Heart right ventricle (tissue), 16 donors: ENCODE data around the gene CDC42EP3. TPM values are rescaled to one million over a fixed set of nuclear protein-coding genes. Genes with fewer than 3 reads are reported as not detected.

Experiments
- ATAC-seq, 8 donors: fragments of 200-7000 bp; cut with Tn5 transposase; one replicate each; pipeline ENCODE4 v1.9.1; 2020; ENCODE audit warnings: mild to moderate bottlenecking in 8 of 8, moderate library complexity in 8 of 8, moderate number of reproducible peaks in 1 of 8
- DNase-seq, 2 donors: peaks; one replicate each; pipeline ENCODE4 v3.0.0-alpha.2; 2020
- H3K27ac ChIP-seq, 10 donors: fragments of 200-600 bp; sonication (generic) in 2 of 10; one replicate each; pipeline versions ENCODE4 v1.5.0 to v1.8.0; 2020 to 2022; ENCODE audit warnings: mild to moderate bottlenecking in 3 of 10
- H3K27me3 ChIP-seq, 7 donors: fragments of 200-600 bp; one replicate each; pipeline ENCODE4 v1.8.0; 2021 to 2022; ENCODE audit warnings: mild to moderate bottlenecking in 2 of 7
- H3K36me3 ChIP-seq, 9 donors: fragments of 200-600 bp; sonication (generic) in 1 of 9; one replicate each; pipeline versions ENCODE4 v1.5.0 to v1.8.0; 2020 to 2022; ENCODE audit warnings: mild to moderate bottlenecking in 2 of 9
- H3K4me1 ChIP-seq, 9 donors: fragments of 200-600 bp; sonication (generic) in 1 of 9; one replicate each; pipeline versions ENCODE4 v1.5.0 to v1.8.0; 2020 to 2022; ENCODE audit warnings: mild to moderate bottlenecking in 4 of 9
- H3K4me3 ChIP-seq, 10 donors: fragments of 200-600 bp; sonication (generic) in 2 of 10; one replicate each; pipeline versions ENCODE4 v1.5.0 to v1.8.0; 2020 to 2022; ENCODE audit warnings: mild to moderate bottlenecking in 7 of 10, moderate library complexity in 2 of 10
- H3K9me3 ChIP-seq, 11 donors: fragments of 200-600 bp in 10 of 11; sonication (generic) in 2 of 11; one replicate each; pipeline versions ENCODE4 v1.5.0 to v1.8.0; 2013 to 2022; ENCODE audit warnings: mild to moderate bottlenecking in 2 of 11, control low read depth in 1 of 11, moderate library complexity in 1 of 11
- CTCF ChIP-seq, 9 donors: fragments of 200-600 bp; sonication (generic) in 2 of 9; IDR thresholded peaks; one replicate each; pipeline versions ENCODE4 v1.5.0 to v1.8.0; 2021 to 2022; ENCODE audit warnings: antibody characterized with exemption in 9 of 9, mild to moderate bottlenecking in 5 of 9, moderate library complexity in 1 of 9
- WGBS, 2 donors: extraction: QIAGEN DNeasy Blood & Tissue Kit; methylation state at CpG; one replicate each; pipeline ENCODE4 v1.1.7; 2013; ENCODE audit warnings: inconsistent platforms in 1 of 2; 5-methylcytosine and 5-hydroxymethylcytosine counted together
- intact Hi-C, 10 donors: fragments of 100-400 bp; cut with DNase I; formaldehyde crosslinking; loops; one replicate each; pipeline versions ENCODE4 v1.11.1 to v1.14.2; 2022
- polyA plus RNA-seq, 2 donors: library from polyadenylated mRNA; stranded (reverse); fragments of 200-250 nt; gene quantifications; one replicate each; pipeline ENCODE4 v1.2.3, GENCODE V29; 2013
- total RNA-seq, 10 donors: library from RNA; stranded (reverse); fragmentation: NEBNext Ultra II Directional in 3 of 10; extraction: Animal tissue kit (Norgen Biotek cat#: 25700) in 3 of 10; gene quantifications; one replicate each; pipeline versions ENCODE4 v1.2.1 to v1.2.4, GENCODE V29; 2021 to 2023
- donor health status: Arrhythmogenic right ventricular cardiomyopathy.
- donor health status: ischemic (EF 13 %, LVEDD 7.1; RV severe dilation, severe dysfunction).
- donor health status: healthy with polysubstance abuse.
- donor health status: DM: no; HTN: yes; CAD: no.
- donor health status: DM: no; HTN: no; CAD: no.
- donor health status: ischemic (EF 25% LVEDD 6.9; RV normal size, moderate dysfunction).
- donor health status: ischemic (EF 25% LVEDD 5.7; RV mildly dilated, moderate dysfunction).
- donor health status: healthy.
- donor health status: DM: yes; HTN: yes; CAD: no.
- donor health status: Ischemic cardiomyopathy.
- donor health status: ischemic (EF 35%, LVEDD 5.7; RV mildly dilated, moderate dysfunction).
- donor health status: nonischemic (EF 11% LVEDD 7.7; RV severe dilation, severe dysfunction).
- donor health status: DM: yes; HTN: yes; CAD: no.
- donor health status: PGD.
- donor health status: ischemic (EF 29% LVEDD 5.4; RV normal size, mild dysfunction).
- donor health status: nonischemic (EF 23%, LVEDD 6.1; RV moderate dilation, normal function).

CDC42EP3 gene
- total and polyA plus RNA-seq, 12 donors, result 28.4 to 188 (median 120) TPM

- intact Hi-C loops, result no loop called here
- H3K27ac ChIP-seq, result no peak overlapping the region
- 79 to 92% methylated on average over 4 of the region's 4 CpGs for WGBS, 2 donors
- H3K9me3 ChIP-seq, result peaks cover 0 to 3% (median 0%) of the 10 kb centered on the region in 11 donors
- ATAC-seq (no peak), DNase-seq (no peak)
- H3K4me3 ChIP-seq, result no peak overlapping the region
- no peak for TF ChIP-seq CTCF (IDR thresholded peaks at IDR 0.05)
- no peaks in the 10 kb centered on the region for H3K27me3 ChIP-seq
- H3K4me1 ChIP-seq, result peaks cover 0 to 34% (median 0%) of the 10 kb centered on the region in 9 donors
- no peaks in the 10 kb centered on the region for H3K36me3 ChIP-seq
Observed at GRCh38 chr2:37709111-37709510, 37.7 kb upstream of the CDC42EP3 start.

- H3K27ac ChIP-seq, result no peak overlapping the region
- intact Hi-C loops, result no loop called here
- no peak overlapping the region for H3K4me3 ChIP-seq
- H3K4me1 ChIP-seq, result peaks cover 0 to 34% (median 0%) of the 10 kb centered on the region in 9 donors
- DNase-seq (no peak), ATAC-seq (no peak)
- no peak for TF ChIP-seq CTCF (IDR thresholded peaks at IDR 0.05)
- WGBS, 2 donors, result 38 to 40% methylated on average over 2 of the region's 2 CpGs
- no peaks in the 10 kb centered on the region for H3K27me3 ChIP-seq
- H3K36me3 ChIP-seq, result no peaks in the 10 kb centered on the region
- H3K9me3 ChIP-seq, result no peaks in the 10 kb centered on the region
Observed at GRCh38 chr2:37708146-37708545, 36.7 kb upstream of the CDC42EP3 start.

- DNase-seq (no peak), ATAC-seq (no peak)
- no peak overlapping the region for H3K4me3 ChIP-seq
- no peaks in the 10 kb centered on the region for H3K9me3 ChIP-seq
- H3K4me1 ChIP-seq, result peaks cover 0 to 34% (median 0%) of the 10 kb centered on the region in 9 donors
- H3K27ac ChIP-seq, result no peak overlapping the region
- H3K27me3 ChIP-seq, result no peaks in the 10 kb centered on the region
- intact Hi-C loops, result no loop called here
- no peaks in the 10 kb centered on the region for H3K36me3 ChIP-seq
- WGBS, 2 donors, result 89 to 100% methylated on average over 1 of the region's 1 CpG
- TF ChIP-seq CTCF (IDR thresholded peaks at IDR 0.05), result no peak
Observed at GRCh38 chr2:37707393-37707792, 36.0 kb upstream of the CDC42EP3 start.

- Histone ChIP-seq H3K27me3 (no peaks in the 10 kb centered on the region), H3K9me3 (peaks cover 0 to 3% (median 0%) of the 10 kb centered on the region in 11 donors), H3K36me3 (no peaks in the 10 kb centered on the region), H3K4me3 (no peak overlapping the region), H3K27ac (no peak overlapping the region), H3K4me1 (peaks cover 0 to 28% (median 0%) of the 10 kb centered on the region in 9 donors)
- TF ChIP-seq CTCF (IDR thresholded peaks at IDR 0.05), result no peak
- intact Hi-C loops, result no loop called here
- DNase-seq, result no peak
- WGBS, 2 donors, result 76% methylated on average over 4 of the region's 4 CpGs
- ATAC-seq, result no peak
Observed at GRCh38 chr2:37706334-37707183, 35.1 kb upstream of the CDC42EP3 start.
